Sciatic nerve (tissue), 2 donors: Measurements from ENCODE around the gene PTPRG. TPM values are rescaled to one million over a fixed set of nuclear protein-coding genes. Genes with fewer than 3 reads are reported as not detected.

Source experiments
- ATAC-seq: fragments of 200-7000 bp; cut with Tn5 transposase; one replicate; pipeline ENCODE4 v1.9.1; 2020; ENCODE audit warnings: mild to moderate bottlenecking, moderate library complexity
- DNase-seq: peaks from one replicate; pipeline ENCODE4 v3.0.0-alpha.2; 2020; ENCODE audit warnings: low spot score
- intact Hi-C: fragments of 100-400 bp; cut with DNase I; formaldehyde crosslinking; loops from one replicate; pipeline ENCODE4 v1.14.2; 2022
- total RNA-seq: library from RNA; stranded (reverse); fragmentation: NEBNext Ultra II Directional; extraction: Animal tissue kit (Norgen Biotek cat#: 25700); gene quantifications from one replicate; pipeline ENCODE4 v1.2.1, GENCODE V29; 2021
- donor health status: DM: no; HTN: no; CAD: no.
- donor health status: DM: no; HTN: no; CAD: no.

The PTPRG gene
- total RNA-seq, 1 donor from 2014 or later, result 67.7 TPM

- intact Hi-C loops, result no loop called here
- ATAC-seq, result no peak
- DNase-seq, result no peak
These were observed 374.4 kb downstream of the PTPRG start for GRCh38 chr3:61935814-61936213.

GRCh38 chr3:61936344-61936937 is 375.1 kb downstream of the PTPRG start:
- intact Hi-C loops, result no loop called here
- no peak for DNase-seq
- ATAC-seq, result peak; percentile 17

GRCh38 chr3:61937477-61937876 is 376.1 kb downstream of the PTPRG start:
- ATAC-seq (no peak), DNase-seq (no peak)
- intact Hi-C loops, result no loop called here

- intact Hi-C loops, result no loop called here
- DNase-seq (no peak), ATAC-seq (no peak)
These were observed 377.6 kb downstream of the PTPRG start for GRCh38 chr3:61938878-61939549.

- intact Hi-C loops, result no loop called here
- DNase-seq (no peak), ATAC-seq (no peak)
These were observed 378.9 kb downstream of the PTPRG start for GRCh38 chr3:61940236-61940635.

- no peak for ATAC-seq
- DNase-seq, result no peak
- intact Hi-C loops, result no loop called here
These were observed 382.6 kb downstream of the PTPRG start for GRCh38 chr3:61943975-61944374.

GRCh38 chr3:61944726-61945125 is 383.4 kb downstream of the PTPRG start:
- intact Hi-C loops, result no loop called here
- DNase-seq (no peak), ATAC-seq (no peak)

GRCh38 chr3:61945657-61946056 is 384.3 kb downstream of the PTPRG start:
- DNase-seq (no peak), ATAC-seq (no peak)
- intact Hi-C loops, result no loop called here

- DNase-seq (no peak), ATAC-seq (no peak)
- intact Hi-C loops, result no loop called here
These were observed 385.4 kb downstream of the PTPRG start for GRCh38 chr3:61946570-61947324.

- ATAC-seq, result no peak
- no peak for DNase-seq
- intact Hi-C loops, result no loop called here
These were observed 386.1 kb downstream of the PTPRG start for GRCh38 chr3:61947456-61947855.

GRCh38 chr3:61948699-61949305 is 387.4 kb downstream of the PTPRG start:
- ATAC-seq, result peak; percentile 20
- intact Hi-C loops, result no loop called here

GRCh38 chr3:61954097-61954540 is 392.7 kb downstream of the PTPRG start:
- intact Hi-C loops, result no loop called here
- no peak for DNase-seq
- no peak for ATAC-seq

More at GRCh38 chr3:61948699-61949305, 387.4 kb downstream of the PTPRG start:
- no peak for DNase-seq

GRCh38 chr3:61955483-61955882 is 394.1 kb downstream of the PTPRG start:
- DNase-seq (no peak), ATAC-seq (no peak)
- intact Hi-C loops, result no loop called here

GRCh38 chr3:61956236-61956635 is 394.9 kb downstream of the PTPRG start:
- intact Hi-C loops, result no loop called here
- DNase-seq (no peak), ATAC-seq (peak; percentile 78)

- DNase-seq (no peak), ATAC-seq (no peak)
- intact Hi-C loops, result no loop called here
These were observed 395.9 kb downstream of the PTPRG start for GRCh38 chr3:61957259-61957658.

- ATAC-seq, result no peak
- no peak for DNase-seq
- intact Hi-C loops, result no loop called here
These were observed 399.6 kb downstream of the PTPRG start for GRCh38 chr3:61960976-61961375.

GRCh38 chr3:61961900-61962299 is 400.5 kb downstream of the PTPRG start:
- intact Hi-C loops, result no loop called here
- ATAC-seq, result no peak

GRCh38 chr3:61964566-61964965 is 403.2 kb downstream of the PTPRG start:
- no peak for ATAC-seq
- DNase-seq, result no peak
- intact Hi-C loops, result no loop called here

More at GRCh38 chr3:61961900-61962299, 400.5 kb downstream of the PTPRG start:
- DNase-seq, result no peak

GRCh38 chr3:61965770-61966131 is 404.4 kb downstream of the PTPRG start:
- intact Hi-C loops, result no loop called here
- ATAC-seq (no peak), DNase-seq (no peak)

- DNase-seq (no peak), ATAC-seq (no peak)
- intact Hi-C loops, result no loop called here
These were observed 404.8 kb downstream of the PTPRG start for GRCh38 chr3:61966200-61966599.
